ENCODE measurements around the gene MCUB. TPM values are rescaled to one million over a fixed set of nuclear protein-coding genes. Genes with fewer than 3 reads are reported as not detected.
"Not testable (repeated sequence)": the region's sequence is repeated elsewhere in the genome, so short reads cannot be mapped to it uniquely, and the experiment has no call there.

Gene MCUB
- 57.2 and 105 TPM in 2 replicates for total RNA-seq

- TF ChIP-seq CTCF (conservative IDR thresholded peaks at IDR 0.05; ENCODE audit: low read depth, low read length), result no peak
- no peak for DNase-seq (ENCODE audit: low read depth)
- peak within 1 kb of the TSS; percentile 79 for H3K4me3 ChIP-seq (ENCODE audit: low read depth, low read length)
These were observed at the start of gene MCUB for GRCh38 chr4:109559983-109560686. MCUB (plus strand) TSS chr4:109560246; CDS start chr4:109560338, 92 bp downstream.

GRCh38 chr4:109510687-109511086 lies 49.4 kb upstream of the MCUB start:
- no peak overlapping the region for H3K4me3 ChIP-seq (ENCODE audit: low read depth, low read length)
- DNase-seq (ENCODE audit: low read depth), result no peak
- TF ChIP-seq CTCF (conservative IDR thresholded peaks at IDR 0.05; ENCODE audit: low read depth, low read length), result no peak

- DNase-seq (ENCODE audit: low read depth), result no peak
- TF ChIP-seq CTCF (conservative IDR thresholded peaks at IDR 0.05; ENCODE audit: low read depth, low read length), result no peak
- H3K4me3 ChIP-seq (ENCODE audit: low read depth, low read length), result no peak overlapping the region
These were observed 48.6 kb upstream of the MCUB start for GRCh38 chr4:109511414-109511813.

GRCh38 chr4:109513368-109513767 lies 46.7 kb upstream of the MCUB start:
- not testable (repeated sequence) for DNase-seq (ENCODE audit: low read depth); H3K4me3 ChIP-seq (ENCODE audit: low read depth, low read length)

- no peak for TF ChIP-seq CTCF (conservative IDR thresholded peaks at IDR 0.05; ENCODE audit: low read depth, low read length)
- H3K4me3 ChIP-seq (ENCODE audit: low read depth, low read length), result no peak overlapping the region
- no peak for DNase-seq (ENCODE audit: low read depth)
These were observed 27.9 kb upstream of the MCUB start for GRCh38 chr4:109532182-109532581.

- no peak for DNase-seq (ENCODE audit: low read depth)
- H3K4me3 ChIP-seq (ENCODE audit: low read depth, low read length), result no peak overlapping the region
- no peak for TF ChIP-seq CTCF (conservative IDR thresholded peaks at IDR 0.05; ENCODE audit: low read depth, low read length)
These were observed 14.6 kb upstream of the MCUB start for GRCh38 chr4:109545401-109545800.

- no peak for TF ChIP-seq CTCF (conservative IDR thresholded peaks at IDR 0.05; ENCODE audit: low read depth, low read length)
- no peak overlapping the region for H3K4me3 ChIP-seq (ENCODE audit: low read depth, low read length)
- DNase-seq (ENCODE audit: low read depth), result no peak
These were observed 12.7 kb upstream of the MCUB start for GRCh38 chr4:109547394-109547793.

Data from epithelial cell of proximal tubule (primary cell).